Vagina (tissue), 2 donors: ENCODE results near the gene OPHN1. TPM values are rescaled to one million over a fixed set of nuclear protein-coding genes. Genes with fewer than 3 reads are reported as not detected.

Source experiments
- DNase-seq, 2 donors: peaks; one replicate each; pipeline ENCODE4 v3.0.0-alpha.2; 2017; ENCODE audit errors: extremely low spot score in 2 of 2
- H3K27ac ChIP-seq: fragments of 200-600 bp; sonication (generic); one replicate; pipeline ENCODE4 v1.5.1; 2019
- H3K27me3 ChIP-seq: fragments of 200-600 bp; sonication (generic); one replicate; pipeline ENCODE4 v1.5.1; 2019
- H3K36me3 ChIP-seq, 2 donors: fragments of 200-600 bp; sonication (generic); one replicate each; pipeline ENCODE4 v1.5.1; 2017 to 2019
- H3K4me1 ChIP-seq: fragments of 200-600 bp; sonication (generic); one replicate; pipeline ENCODE4 v1.5.1; 2019
- H3K4me3 ChIP-seq, 2 donors: fragments of 200-600 bp; sonication (generic); 1 replicate in 1 of 2; 2 replicates in 1 of 2; pipeline ENCODE4 v1.5.1; 2016 to 2019
- H3K9me3 ChIP-seq: fragments of 200-600 bp; sonication (generic); one replicate; pipeline ENCODE4 v1.5.1; 2019
- POLR2A ChIP-seq, 2 donors: fragments of 450-650 bp; IDR thresholded peaks; one replicate each; pipeline ENCODE4 v1.6.1; 2017; ENCODE audit warnings: antibody characterized with exemption in 2 of 2, mild to moderate bottlenecking in 2 of 2, moderate library complexity in 2 of 2
- POLR2AphosphoS5 ChIP-seq, 2 donors: sonication (generic); formaldehyde crosslinking; IDR thresholded peaks; one replicate each; pipeline ENCODE4 v1.9.0; 2017; ENCODE audit warnings: antibody characterized with exemption in 2 of 2, mild to moderate bottlenecking in 2 of 2, low read depth in 1 of 2; ENCODE audit not compliant: insufficient read depth in 1 of 2
- intact Hi-C: fragments of 100-400 bp; cut with DNase I; formaldehyde crosslinking; loops from one replicate; pipeline ENCODE4 v1.15.1; 2023
- total RNA-seq: library from RNA; depleted of rRNA; stranded (reverse); fragments of >200 nt; gene quantifications from one replicate; pipeline ENCODE4 v1.2.3, GENCODE V29; 2016
- TF ChIP-seq, protein P1 (sequence below), 3 experiments: fragments of 450-650 bp in 2 of 3; fragments of 200-600 bp in 1 of 3; sonication (generic) in 1 of 3; IDR thresholded peaks; one replicate each; pipeline ENCODE4 v1.5.1; 2017 to 2019; ENCODE audit warnings: antibody characterized with exemption in 3 of 3, mild to moderate bottlenecking in 2 of 3, moderate library complexity in 2 of 3

Gene OPHN1
- total RNA-seq, 1 donor from 2014 or later = 11.5 TPM

DNA sequence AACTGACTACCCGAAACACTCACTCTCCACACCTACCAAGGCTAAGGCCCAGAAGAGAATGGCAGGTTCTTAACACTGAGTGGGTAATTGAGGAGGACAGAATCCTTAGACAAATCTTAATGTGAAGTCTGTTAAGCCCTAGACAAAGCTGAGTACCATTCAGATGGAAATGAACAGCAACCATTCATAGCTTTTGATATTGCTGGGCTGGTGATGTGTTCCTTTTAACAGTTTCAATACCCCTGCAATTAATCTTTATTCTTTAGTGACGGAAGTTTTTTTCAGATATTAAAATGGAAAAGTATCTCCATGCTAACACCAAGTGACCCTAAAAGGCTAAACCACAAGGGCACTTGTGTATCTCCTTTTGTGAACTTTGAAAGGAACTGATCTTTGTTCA, 334.9 kb downstream of the OPHN1 start:
- Histone ChIP-seq H3K9me3 (no peaks in the 10 kb centered on the region), H3K27ac (no peak overlapping the region), H3K4me3 (no peak overlapping the region), H3K36me3 (no peaks in the 10 kb centered on the region), H3K4me1 (no peaks in the 10 kb centered on the region), H3K27me3 (no peaks in the 10 kb centered on the region)
- no peak for DNase-seq
- intact Hi-C loops = no loop called here
- TF ChIP-seq POLR2A (IDR thresholded peaks at IDR 0.05) (no peak), POLR2AphosphoS5 (IDR thresholded peaks at IDR 0.05; ENCODE audit: insufficient read depth in 1 of 2, low read depth in 1 of 2) (no peak)
- TF ChIP-seq, protein P1, sequence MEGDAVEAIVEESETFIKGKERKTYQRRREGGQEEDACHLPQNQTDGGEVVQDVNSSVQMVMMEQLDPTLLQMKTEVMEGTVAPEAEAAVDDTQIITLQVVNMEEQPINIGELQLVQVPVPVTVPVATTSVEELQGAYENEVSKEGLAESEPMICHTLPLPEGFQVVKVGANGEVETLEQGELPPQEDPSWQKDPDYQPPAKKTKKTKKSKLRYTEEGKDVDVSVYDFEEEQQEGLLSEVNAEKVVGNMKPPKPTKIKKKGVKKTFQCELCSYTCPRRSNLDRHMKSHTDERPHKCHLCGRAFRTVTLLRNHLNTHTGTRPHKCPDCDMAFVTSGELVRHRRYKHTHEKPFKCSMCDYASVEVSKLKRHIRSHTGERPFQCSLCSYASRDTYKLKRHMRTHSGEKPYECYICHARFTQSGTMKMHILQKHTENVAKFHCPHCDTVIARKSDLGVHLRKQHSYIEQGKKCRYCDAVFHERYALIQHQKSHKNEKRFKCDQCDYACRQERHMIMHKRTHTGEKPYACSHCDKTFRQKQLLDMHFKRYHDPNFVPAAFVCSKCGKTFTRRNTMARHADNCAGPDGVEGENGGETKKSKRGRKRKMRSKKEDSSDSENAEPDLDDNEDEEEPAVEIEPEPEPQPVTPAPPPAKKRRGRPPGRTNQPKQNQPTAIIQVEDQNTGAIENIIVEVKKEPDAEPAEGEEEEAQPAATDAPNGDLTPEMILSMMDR (IDR thresholded peaks at IDR 0.05) = no peak

DNA sequence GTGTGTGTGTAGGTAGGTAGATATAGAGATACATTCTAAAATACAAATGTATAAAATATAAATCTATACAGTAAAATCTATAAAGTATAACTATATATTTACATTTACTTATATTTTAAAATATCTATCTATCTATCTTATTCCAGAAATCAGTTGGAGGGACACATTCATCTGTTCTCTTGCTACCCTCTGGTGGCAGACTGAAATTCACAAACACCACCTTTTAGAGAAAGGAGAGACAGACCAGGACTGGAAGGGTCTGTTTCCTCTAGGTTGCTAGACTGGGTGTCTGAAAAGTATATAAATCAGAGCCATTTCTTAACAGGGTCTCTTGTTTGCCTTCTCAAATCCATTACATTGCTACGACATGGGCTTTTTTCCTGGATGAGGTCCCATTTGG, 343.0 kb downstream of the OPHN1 start:
- H3K36me3 ChIP-seq = no peaks in the 10 kb centered on the region
- intact Hi-C loops = no loop called here
- TF ChIP-seq POLR2A (IDR thresholded peaks at IDR 0.05) (no peak), POLR2AphosphoS5 (IDR thresholded peaks at IDR 0.05; ENCODE audit: insufficient read depth in 1 of 2, low read depth in 1 of 2) (no peak)
- TF ChIP-seq, protein P1 (IDR thresholded peaks at IDR 0.05) = no peak

DNA sequence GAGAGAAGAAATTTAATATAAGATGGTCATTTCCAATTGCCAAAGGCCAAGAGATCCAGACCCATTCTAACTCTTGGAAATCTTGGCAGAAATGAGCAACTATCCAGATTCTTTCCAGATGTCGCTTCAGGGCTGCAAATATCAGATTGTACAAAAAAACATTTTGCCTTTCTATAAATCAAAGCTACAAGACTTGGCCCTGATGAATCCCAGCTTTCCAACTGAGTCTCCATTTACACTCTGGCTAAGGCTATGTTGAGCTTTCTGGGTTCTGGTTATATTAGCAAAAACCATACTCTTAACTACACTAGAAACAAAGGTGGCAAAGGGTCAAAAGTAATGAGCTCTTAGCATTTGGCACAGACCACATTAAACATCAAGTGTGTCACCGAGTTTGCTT, 345.8 kb downstream of the OPHN1 start:
- Histone ChIP-seq H3K36me3 (no peaks in the 10 kb centered on the region), H3K4me1 (no peaks in the 10 kb centered on the region), H3K27me3 (no peaks in the 10 kb centered on the region), H3K4me3 (no peak overlapping the region), H3K27ac (no peak overlapping the region), H3K9me3 (no peaks in the 10 kb centered on the region)
- TF ChIP-seq POLR2AphosphoS5 (IDR thresholded peaks at IDR 0.05; ENCODE audit: insufficient read depth in 1 of 2, low read depth in 1 of 2) (no peak), POLR2A (IDR thresholded peaks at IDR 0.05) (no peak)
- TF ChIP-seq, protein P1 (IDR thresholded peaks at IDR 0.05) = no peak
- intact Hi-C loops = no loop called here
- no peak for DNase-seq

More for the DNA sequence above, 343.0 kb downstream of the OPHN1 start:
- Histone ChIP-seq H3K4me3 (no peak overlapping the region), H3K27me3 (no peaks in the 10 kb centered on the region), H3K27ac (no peak overlapping the region), H3K9me3 (no peaks in the 10 kb centered on the region), H3K4me1 (no peaks in the 10 kb centered on the region)
- DNase-seq = no peak

DNA sequence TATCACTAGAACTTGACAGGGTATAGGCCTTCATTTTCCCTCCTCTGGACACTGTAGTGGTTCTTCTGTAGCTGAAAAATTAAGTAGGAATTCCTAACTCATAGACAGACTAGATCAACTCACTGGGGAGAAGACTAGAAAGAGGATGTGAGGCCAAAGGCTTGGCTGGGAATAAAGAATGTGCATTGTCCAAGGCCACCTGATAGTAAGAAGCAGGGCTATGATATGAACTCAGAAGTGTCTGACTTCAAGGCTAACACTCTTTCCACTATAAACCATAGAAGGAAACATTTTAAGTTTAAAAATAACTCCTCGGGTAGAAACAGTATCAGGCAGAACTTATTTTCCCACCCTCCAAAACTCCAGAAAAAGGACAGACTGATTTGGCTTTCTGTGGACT, 346.6 kb downstream of the OPHN1 start:
- DNase-seq = no peak
- Histone ChIP-seq H3K27ac (peak overlapping the region; percentile 33), H3K36me3 (no peaks in the 10 kb centered on the region), H3K4me1 (no peaks in the 10 kb centered on the region), H3K4me3 (no peak overlapping the region), H3K9me3 (no peaks in the 10 kb centered on the region), H3K27me3 (no peaks in the 10 kb centered on the region)
- TF ChIP-seq POLR2A (IDR thresholded peaks at IDR 0.05) (no peak), POLR2AphosphoS5 (IDR thresholded peaks at IDR 0.05; ENCODE audit: insufficient read depth in 1 of 2, low read depth in 1 of 2) (no peak)
- TF ChIP-seq, protein P1 (IDR thresholded peaks at IDR 0.05) = no peak
- intact Hi-C loops = no loop called here

DNA sequence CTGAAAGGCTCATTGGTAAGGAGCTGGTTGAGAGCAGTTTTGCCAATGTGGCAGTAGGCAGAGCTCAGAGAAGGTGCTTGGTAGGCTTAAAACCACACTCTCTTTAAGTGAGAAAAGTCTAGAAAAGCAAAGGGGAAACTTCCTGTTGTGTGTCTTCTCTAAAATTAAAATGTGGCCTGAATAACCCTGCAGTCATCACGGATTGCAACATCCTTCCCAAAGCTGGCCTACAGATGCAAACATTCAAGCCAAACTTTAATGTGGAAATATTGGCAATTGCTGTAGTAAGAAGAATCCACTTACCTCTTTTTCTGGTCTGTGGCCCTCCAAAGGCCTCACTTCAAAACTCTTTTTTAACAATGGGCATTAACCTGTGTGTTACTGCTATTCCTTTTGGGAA, 348.5 kb downstream of the OPHN1 start:
- DNase-seq = no peak
- peak overlapping the region; percentile 21 for H3K27ac ChIP-seq
- TF ChIP-seq, protein P1 (IDR thresholded peaks at IDR 0.05) = no peak
- no peak for TF ChIP-seq POLR2A (IDR thresholded peaks at IDR 0.05)
- no peak for TF ChIP-seq POLR2AphosphoS5 (IDR thresholded peaks at IDR 0.05; ENCODE audit: insufficient read depth in 1 of 2, low read depth in 1 of 2)
- no peak overlapping the region for H3K4me3 ChIP-seq
- no peaks in the 10 kb centered on the region for H3K4me1 ChIP-seq
- intact Hi-C loops = no loop called here
- no peaks in the 10 kb centered on the region for H3K36me3 ChIP-seq
- H3K9me3 ChIP-seq = no peaks in the 10 kb centered on the region
- no peaks in the 10 kb centered on the region for H3K27me3 ChIP-seq
